ENCODE results near the gene HSPD1.
A peak's percentile ranks its signal among the peaks of the same experiment; 100 is the strongest.
"Not testable (repeated sequence)": the region's sequence is repeated elsewhere in the genome, so short reads cannot be mapped to it uniquely, and the experiment has no call there.

The HSPD1 gene

GRCh38 chr2:197454923-197455322 lies 44.7 kb downstream of the HSPD1 start:
- TF ChIP-seq, protein P1, sequence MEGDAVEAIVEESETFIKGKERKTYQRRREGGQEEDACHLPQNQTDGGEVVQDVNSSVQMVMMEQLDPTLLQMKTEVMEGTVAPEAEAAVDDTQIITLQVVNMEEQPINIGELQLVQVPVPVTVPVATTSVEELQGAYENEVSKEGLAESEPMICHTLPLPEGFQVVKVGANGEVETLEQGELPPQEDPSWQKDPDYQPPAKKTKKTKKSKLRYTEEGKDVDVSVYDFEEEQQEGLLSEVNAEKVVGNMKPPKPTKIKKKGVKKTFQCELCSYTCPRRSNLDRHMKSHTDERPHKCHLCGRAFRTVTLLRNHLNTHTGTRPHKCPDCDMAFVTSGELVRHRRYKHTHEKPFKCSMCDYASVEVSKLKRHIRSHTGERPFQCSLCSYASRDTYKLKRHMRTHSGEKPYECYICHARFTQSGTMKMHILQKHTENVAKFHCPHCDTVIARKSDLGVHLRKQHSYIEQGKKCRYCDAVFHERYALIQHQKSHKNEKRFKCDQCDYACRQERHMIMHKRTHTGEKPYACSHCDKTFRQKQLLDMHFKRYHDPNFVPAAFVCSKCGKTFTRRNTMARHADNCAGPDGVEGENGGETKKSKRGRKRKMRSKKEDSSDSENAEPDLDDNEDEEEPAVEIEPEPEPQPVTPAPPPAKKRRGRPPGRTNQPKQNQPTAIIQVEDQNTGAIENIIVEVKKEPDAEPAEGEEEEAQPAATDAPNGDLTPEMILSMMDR (conservative IDR thresholded peaks at IDR 0.05; ENCODE audit: low read depth, low read length): no peak
- DNase-seq (ENCODE audit: low read depth): no peak
- peak overlapping the region; percentile 80 for H3K4me3 ChIP-seq (ENCODE audit: low read depth, low read length)

DNA sequence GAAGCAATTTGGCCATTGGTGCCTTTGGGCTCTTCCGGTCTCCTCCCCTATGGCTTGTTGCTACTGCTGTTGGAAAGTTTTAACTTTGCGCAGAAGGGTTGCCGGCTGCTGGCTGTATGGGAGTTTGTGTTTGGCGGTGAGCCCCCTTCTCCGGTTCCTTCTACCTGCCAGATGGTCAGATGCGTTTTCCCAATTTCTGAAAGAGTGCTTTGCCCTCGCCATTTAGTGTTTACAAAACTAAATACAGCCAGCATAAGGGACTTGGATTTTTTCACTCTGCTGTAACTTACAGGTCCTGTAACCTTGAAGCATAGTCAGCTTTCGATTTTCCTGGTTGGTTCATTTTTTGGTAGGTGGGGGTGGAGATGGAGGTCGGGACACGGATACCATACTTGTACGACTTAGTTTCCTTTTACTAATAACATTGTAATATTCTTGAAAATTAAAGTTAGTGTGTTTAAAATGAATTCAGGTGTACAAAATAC lies 45.7 kb downstream of the HSPD1 start:
- peak overlapping the region; percentile 80 for H3K4me3 ChIP-seq (ENCODE audit: low read depth, low read length)
- peak; percentile 96 for DNase-seq (ENCODE audit: low read depth)
- TF ChIP-seq, protein P1 (conservative IDR thresholded peaks at IDR 0.05; ENCODE audit: low read depth, low read length): no peak

DNA sequence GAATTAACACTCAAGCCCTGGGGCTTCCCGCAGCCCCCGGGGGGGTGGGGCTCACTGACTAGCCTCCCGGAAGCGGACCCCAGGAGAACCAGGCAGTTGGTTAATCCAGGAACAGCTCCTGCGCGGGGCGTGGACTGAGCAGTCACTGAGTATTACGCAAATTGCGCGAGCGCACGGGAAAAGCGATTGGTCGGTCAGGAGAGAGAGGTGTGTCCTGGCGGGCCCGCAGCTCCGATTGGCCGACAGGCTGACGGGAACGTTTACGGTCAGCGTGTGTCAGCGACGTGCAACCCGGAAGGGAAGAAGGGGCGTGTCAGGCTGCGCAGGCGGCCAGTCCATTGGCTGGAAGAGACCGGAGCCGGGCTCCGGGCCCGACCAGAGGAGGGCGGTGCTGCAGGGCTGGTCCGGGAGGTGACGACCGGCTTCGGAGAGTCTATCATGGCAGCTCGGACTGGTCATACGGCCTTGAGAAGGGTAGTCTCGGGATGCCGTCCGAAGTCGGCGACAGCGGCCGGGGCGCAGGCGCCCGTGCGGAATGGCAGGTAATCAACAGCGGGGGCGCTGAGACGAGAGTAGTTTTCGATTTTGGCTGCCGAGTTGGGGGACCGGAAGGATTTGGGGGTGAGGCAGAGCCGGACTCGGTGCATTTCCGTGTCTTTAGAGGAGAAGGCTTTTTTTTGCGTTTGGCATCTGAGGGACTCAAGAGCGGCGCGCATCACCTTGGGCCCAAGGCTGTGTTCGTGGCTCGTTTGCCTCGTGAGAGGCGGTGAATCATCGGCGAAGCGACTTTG lies 46.3 kb downstream of the HSPD1 start, which contains the start of gene COQ10B:
COQ10B (plus strand) TSS at position 430 of the 791 bp plus-strand sequence; CDS start at position 439, 9 bp downstream.
- TF ChIP-seq, protein P1 (conservative IDR thresholded peaks at IDR 0.05; ENCODE audit: low read depth, low read length): peak; percentile 54
- H3K4me3 ChIP-seq (ENCODE audit: low read depth, low read length): peak within 1 kb of the TSS; percentile 80

GRCh38 chr2:197452754-197453122 lies 46.9 kb downstream of the HSPD1 start:
- TF ChIP-seq, protein P1 (conservative IDR thresholded peaks at IDR 0.05; ENCODE audit: low read depth, low read length): no peak
- DNase-seq (ENCODE audit: low read depth): no peak

More for the DNA sequence above, 46.3 kb downstream of the HSPD1 start, which contains the start of gene COQ10B:
- peak; percentile 100 for DNase-seq (ENCODE audit: low read depth)

DNA sequence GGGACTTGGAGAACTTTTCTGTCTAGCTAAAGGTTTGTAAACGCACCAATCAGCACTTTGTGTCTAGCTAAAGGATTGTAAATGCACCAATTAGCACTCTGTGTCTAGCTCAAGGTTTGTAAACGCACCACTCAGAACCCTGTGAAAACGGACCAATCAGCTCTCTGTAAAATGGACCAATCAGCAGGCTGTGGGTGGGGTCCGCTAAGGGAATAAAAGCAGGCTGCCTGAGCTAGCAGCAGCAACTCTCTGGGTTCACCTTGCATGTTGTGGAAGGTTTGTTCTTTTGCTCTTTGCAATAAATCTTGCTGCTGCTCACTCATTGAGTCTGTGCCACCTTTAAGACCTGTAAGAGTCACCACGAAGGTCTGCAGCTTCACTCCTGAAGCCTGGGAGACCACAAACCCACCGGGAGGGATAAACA lies 48.7 kb downstream of the HSPD1 start:
- H3K4me3 ChIP-seq (ENCODE audit: low read depth, low read length); DNase-seq (ENCODE audit: low read depth): not testable (repeated sequence)

More at GRCh38 chr2:197452754-197453122, 46.9 kb downstream of the HSPD1 start:
- H3K4me3 ChIP-seq (ENCODE audit: low read depth, low read length): peak overlapping the region; percentile 55

- TF ChIP-seq, protein P1 (conservative IDR thresholded peaks at IDR 0.05; ENCODE audit: low read depth, low read length): no peak
- H3K4me3 ChIP-seq (ENCODE audit: low read depth, low read length): no peak overlapping the region
- DNase-seq (ENCODE audit: low read depth): no peak
These were observed 49.2 kb downstream of the HSPD1 start for GRCh38 chr2:197450465-197450864.

DNA sequence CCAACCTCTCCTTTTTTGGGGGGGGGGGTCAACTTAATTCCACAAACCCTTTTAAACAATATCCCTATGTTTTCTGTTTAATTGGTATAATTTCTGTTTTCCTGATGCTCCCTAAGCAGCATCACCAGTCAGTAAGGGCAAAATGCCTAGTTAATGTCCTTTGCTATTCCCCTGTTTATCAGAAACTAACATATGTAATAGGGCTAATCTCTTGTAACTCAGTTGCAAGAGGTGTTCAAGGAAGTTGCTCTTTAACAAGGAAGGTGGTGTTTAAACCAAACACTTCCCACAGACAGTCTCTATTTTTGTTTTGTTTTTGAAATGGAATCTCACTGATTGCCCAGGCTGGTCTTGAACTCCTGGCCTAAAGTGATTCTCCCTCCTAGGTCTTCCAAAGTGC lies 52.8 kb downstream of the HSPD1 start:
- TF ChIP-seq, protein P1 (conservative IDR thresholded peaks at IDR 0.05; ENCODE audit: low read depth, low read length): no peak
- no peak overlapping the region for H3K4me3 ChIP-seq (ENCODE audit: low read depth, low read length)
- DNase-seq (ENCODE audit: low read depth): no peak
